Right hindlimb (tissue), 1 donor: ENCODE results near the gene NDUFAF2.
"Not testable (repeated sequence)": the region's sequence is repeated elsewhere in the genome, so short reads cannot be mapped to it uniquely, and the experiment has no call there.

ENCODE experiments used
- DNase-seq: peaks from one replicate; pipeline ENCODE4 v3.0.0-alpha.2; 2018

NDUFAF2 gene

DNA sequence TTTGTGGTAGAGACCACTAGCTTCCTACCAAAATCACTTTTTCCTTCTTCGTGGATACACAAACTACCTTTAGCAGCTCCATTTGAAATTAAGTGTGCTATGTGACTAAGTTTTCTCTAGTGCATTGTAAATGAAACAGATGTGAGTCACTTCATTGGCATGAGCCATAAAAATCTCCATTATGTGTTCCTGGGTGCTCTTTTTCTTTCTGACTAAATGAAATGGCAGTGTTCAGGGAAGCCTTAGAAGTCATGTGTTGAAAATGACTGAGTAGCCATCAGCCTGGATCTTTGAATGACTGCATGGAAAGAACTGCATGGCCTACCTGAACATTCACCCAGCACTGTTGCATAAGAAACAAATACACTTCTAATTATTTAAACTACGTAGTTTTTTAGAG lies 107.9 kb downstream of the NDUFAF2 start:
- no peak for DNase-seq

DNA sequence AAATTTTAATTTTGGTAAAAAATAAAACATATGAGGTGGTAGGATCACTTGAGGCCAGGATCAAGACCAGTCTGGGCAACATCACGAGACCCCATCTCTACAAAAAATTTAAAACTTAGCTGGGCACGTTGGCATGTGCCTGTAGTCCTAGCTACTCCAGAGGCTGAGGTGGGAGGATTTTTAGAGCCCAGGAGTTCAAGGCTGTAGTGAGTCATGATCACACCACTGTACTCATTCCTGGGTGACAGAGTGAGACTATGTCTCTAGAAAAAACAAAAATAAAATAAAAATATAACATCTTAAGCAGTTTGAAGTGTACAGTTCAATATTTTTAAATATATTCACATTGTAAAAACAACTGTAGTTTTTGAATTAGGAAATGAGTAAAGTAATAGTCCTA lies 108.9 kb downstream of the NDUFAF2 start:
- DNase-seq: no peak

DNA sequence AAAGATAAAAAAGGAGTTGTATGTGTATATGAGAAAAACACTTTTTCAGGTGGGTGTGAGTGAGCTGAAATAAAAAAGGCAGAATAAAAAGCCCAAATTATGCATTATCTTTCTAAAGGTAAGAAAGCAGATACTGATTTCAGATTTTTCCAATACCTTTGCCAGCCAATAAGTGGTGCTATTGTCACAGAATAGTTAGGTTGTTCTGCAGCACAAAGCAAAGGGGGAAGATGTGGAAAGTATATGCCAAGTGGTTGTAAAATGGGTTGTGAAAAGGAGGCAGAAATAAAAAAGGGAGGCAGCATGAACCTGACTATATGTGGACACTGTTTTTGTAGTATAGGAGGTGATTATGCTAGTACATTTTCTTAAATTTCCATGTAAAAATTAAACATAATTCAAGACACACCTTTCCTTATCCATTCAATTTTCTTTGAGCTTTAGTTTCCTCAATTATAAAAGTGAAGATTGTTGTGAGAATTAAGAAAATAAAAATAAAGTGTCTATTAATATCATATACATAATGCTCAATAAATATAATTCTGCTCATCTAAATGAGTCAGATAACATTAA lies 110.5 kb downstream of the NDUFAF2 start:
- no peak for DNase-seq

DNA sequence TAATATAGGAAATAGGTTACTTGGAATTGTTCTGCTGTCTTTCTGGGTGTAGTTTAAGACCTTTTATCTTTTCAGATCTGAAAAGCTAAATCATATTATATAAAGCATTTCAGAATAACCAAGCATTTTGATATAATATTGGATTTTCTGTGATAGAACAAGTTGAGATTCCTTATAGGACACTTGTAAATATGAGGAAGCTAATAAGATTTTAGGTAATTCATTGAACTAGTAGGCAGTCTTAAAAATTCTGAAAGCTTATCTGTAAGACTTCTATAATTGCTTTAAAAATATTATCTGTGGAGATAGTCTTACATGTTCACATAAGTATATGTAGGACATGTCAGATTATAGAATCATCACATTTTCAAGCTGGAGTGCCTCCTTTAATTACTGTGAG lies 114.5 kb downstream of the NDUFAF2 start:
- no peak for DNase-seq

DNA sequence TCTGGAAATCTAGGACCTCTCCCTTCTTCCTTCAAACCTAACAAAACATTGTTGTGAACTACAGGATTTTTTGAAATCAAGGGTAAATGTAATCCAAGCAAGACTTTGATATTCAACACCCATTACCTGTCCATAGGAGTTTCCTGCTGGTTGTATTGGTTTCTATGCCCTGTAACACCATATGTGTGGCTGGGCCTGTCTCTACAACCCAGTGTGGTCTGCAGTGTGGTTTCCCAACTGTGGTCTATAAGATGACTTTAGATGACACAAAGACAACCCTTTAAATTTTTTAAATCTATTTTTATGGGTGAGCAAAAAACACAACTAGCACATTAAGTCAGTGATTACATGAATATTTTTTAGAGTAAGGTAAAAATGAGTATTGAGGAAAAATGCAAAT lies 124.1 kb downstream of the NDUFAF2 start:
- no peak for DNase-seq

DNA sequence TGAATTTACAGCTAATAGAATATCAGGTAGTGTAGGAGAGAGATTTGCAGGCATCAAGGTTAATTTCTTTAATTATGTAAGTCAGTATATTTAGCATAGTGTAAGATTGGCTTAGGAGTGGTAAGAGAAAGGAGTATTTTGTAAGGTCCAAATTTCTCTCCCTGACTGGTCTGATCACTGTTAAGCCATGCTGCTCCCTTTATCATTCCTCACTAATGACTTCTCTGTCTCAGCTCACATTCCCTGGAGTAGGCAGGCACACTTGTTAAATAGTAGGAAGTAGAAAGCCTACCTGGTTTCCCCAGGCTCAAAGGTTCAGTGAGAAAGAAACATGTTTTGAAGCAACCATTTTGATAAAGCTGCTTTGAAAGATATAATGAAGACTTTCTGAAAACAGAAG lies 126.5 kb downstream of the NDUFAF2 start:
- DNase-seq: no peak

DNA sequence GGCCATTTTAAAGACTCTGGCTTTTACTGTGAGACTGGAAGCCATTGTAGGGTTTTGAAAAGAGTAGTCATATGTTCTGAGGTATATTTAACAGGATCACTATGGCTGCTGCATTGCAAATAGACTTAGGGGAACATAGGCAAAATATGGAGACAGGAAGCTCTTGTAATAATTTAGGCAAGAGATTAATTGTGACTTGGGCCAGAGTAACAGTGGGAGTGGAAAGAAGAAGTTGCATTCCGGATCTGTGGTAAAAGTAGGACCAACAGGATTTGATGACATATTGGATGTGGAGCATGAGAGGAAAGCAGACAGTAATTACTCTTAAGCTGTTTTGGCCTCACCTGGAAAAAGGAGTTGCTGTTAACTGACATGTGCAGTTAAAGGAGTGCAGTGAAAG lies 131.6 kb downstream of the NDUFAF2 start:
- DNase-seq: no peak

DNA sequence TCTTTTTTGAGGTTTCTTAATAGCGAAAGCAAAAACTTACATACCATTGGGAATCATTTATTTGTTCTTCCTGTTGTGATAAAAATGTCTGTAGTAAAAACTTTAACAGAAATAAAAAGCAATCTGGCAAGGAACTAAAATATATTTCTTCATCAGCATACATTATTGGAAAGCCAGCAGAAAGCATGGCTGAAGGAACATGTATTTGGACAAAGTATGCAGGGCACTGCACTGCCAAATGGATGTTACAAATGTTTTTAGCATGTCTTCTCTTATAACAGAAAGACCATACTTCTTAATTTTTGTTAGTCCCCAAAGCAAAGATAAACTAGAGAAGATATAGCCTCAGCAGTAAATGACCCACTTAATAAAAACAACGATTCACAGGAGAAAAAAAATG lies 136.7 kb downstream of the NDUFAF2 start:
- DNase-seq: no peak

DNA sequence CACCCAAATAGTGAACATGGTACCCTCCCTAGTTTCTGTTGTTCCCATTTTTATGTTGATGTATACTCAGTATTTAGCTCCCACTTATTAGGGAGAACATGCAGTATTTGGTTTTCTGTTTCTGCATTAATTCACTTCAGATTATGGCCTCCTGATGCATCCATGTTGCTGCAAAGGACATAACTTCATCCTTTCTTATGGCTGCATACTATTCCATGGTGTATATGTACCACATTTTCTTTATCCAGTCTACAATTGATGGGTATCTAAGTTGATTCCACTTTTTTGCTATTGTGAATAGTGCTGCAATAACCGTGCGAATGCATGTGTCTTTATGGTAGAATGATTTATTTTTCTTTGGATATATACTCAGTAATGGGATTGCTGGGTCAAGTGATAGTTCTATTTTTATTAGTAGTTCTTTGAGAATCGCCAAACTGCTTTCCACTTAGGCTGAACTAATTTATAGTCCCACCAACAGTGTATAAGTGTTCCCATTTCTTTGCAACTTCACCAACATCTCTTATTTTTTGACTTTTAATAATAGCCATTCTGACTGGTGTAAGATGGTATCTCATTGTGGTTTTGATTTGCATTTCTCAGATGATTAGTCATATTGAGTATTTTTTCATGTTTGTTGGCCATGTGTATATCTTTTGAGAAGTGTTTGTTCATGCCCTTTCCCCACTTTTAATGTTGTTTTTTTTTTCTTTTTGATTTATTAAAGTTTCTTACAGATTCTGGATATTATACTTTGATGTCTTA lies 137.7 kb downstream of the NDUFAF2 start:
- DNase-seq: no peak

DNA sequence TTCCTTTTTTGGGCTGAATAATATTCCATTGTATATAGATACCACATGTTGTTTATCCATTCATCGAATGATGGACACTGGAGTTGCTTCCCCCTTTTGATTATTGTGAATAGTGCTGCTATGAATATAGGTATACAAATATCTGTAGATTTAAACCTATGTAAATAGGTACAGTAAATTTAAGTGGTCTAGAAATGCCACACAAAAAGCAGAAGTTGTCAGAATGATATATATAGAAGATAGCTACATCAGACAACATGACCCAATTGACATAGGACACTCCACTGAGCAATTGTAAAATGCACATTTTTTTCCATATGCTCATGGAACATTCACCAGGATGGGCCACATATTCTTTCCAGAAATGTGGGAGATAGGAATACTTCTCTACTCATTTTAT lies 139.7 kb downstream of the NDUFAF2 start:
- DNase-seq: no peak

DNA sequence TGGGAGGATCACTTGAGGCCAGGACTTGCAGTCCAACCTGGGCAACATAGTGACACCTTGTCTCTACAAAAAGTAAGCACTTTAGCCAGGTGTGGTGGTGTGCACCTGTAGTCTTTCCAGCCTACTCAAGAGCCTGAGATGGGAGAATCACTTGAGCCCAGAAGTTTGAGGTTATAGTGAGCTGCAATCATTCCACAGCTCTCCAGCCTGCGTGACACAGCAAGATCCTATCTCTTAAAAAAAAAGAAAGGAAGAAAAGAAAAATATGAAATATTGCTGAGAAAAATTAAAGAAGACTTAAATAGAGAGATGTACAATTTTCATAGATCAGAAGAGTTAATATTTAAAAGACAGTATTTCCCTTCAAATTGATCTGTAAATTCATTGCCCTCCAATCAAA lies 140.9 kb downstream of the NDUFAF2 start:
- no peak for DNase-seq

DNA sequence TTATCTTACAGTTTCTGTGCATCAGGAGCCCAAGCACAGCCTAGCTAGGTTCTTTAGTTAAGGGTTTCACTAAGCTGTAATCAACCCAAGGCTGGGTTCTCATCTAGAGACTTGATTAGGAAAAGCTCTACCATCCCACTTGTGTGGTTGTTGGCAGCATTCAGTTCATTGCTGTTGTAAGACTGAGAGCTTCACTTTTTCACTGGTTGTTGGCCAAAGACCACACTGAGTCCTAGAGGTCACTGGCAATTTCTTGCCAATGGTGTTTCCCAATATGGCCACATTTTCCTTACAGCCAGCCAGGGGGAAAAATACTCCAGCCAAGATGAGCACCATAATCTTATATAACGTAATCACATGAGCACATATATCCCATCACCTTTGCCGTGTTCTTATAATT lies 142.9 kb downstream of the NDUFAF2 start:
- DNase-seq: no peak

DNA sequence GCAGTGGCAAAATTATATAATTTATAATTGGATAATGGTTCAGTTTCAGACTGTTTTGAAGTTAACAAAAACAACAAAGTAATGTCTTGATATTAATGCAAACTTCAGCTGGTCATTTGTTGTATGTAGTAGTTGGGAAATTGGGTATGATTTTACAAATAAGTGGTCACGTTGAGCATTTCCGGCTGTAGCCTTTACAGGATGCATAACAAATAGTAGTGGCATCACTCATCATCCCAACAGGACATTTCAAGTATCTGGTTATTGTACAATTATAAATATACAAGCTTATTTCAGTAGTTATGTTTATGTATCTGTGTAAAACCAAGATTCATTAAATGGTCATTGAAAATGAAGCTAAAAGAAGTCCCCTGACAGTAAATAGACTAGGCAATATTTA lies 144.3 kb downstream of the NDUFAF2 start:
- no peak for DNase-seq

DNA sequence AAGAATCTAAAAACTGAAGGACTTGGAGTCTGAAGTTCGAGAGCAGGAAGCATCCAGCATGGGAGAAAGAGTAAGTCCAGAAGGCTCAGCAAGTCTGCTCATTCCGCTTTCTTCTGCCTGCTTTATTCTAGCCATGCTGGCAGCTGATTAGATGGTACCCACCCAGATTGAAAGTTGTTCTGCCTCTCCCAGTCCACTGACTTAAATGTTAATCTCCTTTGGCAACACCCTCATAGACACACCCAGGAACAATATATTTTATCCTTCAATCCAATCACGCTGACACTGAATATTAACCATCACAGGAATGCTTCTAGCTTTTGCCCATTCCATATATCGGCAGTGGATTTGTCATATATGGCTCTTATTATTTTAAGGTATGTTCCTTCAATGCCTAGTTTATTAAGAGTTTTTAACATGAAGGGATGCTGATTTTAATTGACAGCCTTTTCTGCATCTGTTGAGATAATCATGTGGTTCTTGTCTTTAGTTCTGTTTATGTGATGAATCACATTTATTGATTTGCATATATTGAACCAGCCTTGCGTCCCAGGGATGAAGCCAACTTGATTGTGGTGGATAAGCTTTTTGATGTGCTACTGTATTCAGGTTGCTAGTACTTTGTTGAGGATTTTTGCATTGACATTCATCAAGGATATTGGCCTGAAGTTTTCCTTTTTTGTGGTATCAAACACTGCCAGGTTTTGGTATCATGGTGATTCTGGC lies 148.2 kb downstream of the NDUFAF2 start:
- not testable (repeated sequence) for DNase-seq

DNA sequence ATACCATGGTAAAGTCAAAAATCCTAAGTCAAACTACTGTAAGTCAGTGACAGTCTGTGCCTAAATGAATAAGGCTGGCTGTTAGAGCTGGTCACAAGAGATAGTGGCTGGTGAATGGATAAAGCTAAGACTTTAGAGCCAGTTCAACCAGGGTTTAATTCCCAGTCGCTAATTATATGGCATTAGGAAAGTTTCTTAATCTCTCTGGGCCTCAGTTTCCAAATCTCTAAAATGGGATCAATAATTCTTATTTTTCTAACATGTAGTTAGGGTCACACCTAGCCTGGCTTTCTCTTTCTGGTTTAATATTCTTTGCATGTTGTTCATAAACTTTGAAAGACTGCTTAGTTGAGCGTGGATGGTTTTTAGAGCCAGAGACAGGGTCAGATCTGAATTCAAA lies 152.5 kb downstream of the NDUFAF2 start:
- no peak for DNase-seq

DNA sequence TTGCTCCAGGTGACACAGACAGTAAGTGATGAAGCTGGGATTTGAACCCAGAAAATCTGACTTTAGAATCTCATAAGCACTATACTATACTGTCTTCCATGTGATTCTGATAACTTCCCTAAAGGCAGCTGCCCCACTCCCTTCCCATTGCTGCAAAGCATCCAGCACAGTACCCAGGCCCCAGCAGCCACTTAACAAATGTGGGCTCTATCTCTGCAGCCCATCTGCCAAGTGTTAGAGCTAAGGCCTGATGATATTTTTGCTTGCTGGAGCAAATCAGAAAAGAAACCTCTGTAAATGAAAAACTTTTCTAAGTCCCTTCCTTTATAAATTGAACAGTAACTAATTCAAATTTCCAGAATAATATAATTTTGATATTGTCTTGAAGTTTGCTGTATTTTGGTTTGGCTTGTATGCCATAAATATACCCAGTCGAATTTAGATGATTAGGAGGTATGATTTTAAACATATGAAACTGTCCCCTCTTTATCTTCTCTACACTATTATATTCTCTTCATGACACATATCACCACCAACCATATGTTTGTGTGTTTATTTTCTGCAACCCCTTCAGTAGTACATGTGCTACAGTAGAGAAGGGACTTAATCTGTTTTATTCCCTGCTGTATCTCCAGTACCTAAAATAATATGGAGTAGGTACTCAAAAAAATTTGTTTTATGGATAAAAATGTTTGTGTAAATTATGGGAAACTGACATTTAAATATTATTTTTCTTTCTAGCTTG lies 153.4 kb downstream of the NDUFAF2 start:
- no peak for DNase-seq

DNA sequence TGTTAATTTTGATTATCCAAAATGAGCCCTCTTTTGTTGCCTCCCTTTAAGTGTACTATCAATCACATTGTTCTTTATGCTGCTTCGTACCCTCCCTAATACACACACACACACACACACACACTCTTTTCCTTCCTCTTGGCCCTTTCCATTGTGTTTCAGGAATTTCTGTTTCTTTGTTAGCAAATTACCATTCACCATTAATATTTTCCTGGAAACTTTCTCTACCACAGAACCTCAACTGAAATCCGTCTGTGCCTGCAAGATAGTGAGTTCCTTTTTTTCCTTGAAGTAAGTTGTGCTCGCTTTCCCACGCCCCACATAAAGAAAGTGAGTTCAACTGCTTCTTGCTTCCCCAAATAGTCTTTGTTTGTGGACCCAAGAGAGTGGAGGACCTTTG lies 155.4 kb downstream of the NDUFAF2 start:
- no peak for DNase-seq

DNA sequence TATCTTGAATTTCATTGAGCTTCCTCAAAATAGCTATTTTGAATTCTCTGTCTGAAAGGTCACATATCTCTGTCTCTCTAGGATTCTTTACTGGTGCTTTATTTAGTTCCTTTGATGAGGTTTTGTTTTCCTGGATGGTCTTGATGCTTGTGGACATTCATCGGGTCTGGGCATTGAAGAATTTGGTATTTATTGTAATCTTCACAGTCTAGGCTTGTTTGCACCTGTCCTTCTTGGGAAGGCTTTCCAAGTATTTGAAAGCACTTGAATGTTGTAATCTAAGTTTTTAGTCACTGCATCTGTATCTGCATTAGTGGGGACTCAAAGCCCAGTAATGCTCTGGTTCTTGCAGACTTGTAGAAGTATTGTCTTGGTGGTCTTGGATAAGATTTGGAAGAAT lies 169.4 kb downstream of the NDUFAF2 start:
- no peak for DNase-seq

DNA sequence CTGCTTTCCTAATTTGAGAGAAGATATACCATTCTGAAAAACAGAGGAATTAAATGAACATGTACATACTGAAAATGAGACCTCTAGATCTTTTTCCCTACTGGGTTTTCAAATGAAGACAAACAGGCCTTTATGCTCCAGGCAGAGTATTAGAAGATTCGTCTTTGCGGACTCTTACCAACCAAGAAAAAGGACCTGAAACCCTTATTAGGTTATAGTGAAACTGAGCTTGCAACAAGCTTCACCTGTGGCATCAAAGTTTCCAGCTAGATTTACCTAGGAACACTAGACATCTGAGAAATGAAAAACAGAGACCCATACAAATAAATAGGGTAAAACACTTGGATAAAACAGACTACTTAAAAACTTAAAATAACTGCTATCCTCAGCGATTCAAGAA lies 171.0 kb downstream of the NDUFAF2 start:
- DNase-seq: no peak

DNA sequence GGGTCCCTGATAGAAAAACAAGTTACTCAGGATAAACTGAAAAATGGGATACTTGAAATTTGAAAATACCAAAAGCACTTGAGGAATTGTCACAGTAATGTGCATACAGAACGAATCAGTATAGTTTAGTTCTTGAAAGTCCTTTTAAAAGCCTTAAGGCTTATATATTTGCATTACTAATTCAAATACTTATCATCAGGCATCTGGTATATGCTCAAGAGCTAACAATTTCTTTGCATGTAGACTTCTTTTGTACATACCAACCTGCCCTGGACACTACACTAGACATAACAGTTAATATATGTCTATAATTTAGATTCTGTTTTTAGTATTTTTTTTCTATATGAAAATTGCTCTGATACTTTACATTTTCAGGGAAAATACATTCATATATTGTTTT lies 174.1 kb downstream of the NDUFAF2 start:
- no peak for DNase-seq

DNA sequence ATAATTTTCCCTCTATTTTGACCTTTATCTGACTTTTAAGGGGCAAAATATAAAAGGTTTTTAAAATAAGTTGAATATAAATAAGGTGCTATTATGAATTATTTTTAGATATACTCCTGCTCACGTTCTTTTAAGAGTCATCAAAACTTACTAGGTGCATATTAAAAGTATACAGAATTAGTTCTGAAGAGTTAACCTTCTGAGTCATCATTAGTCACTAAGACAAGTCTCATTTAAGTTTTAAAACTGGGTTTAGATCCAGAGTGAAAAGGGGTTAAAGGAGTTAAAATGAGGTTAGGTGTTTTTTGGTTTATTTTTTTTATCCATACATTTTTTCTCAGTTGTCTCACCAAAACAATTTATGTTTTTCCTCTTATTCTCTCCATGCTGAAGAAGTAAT lies 175.5 kb downstream of the NDUFAF2 start:
- no peak for DNase-seq

DNA sequence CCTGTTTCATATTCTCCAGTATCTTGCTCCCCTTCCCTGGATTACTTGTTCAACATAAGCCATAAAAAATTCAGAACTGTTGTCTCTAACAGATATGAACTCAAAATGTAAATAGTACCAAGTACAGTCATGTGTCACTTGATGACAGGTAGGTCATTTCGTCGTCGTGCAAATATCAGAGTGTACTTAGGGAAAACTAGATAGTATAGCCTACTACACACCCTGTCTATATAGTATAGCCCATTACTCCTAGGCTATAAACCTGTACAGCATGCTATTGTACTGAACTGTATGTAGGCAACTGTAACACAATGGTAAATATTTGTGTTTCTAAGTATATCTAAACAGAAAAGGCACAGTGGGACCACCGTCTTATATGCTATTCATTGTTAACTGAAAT lies 178.1 kb downstream of the NDUFAF2 start:
- no peak for DNase-seq

DNA sequence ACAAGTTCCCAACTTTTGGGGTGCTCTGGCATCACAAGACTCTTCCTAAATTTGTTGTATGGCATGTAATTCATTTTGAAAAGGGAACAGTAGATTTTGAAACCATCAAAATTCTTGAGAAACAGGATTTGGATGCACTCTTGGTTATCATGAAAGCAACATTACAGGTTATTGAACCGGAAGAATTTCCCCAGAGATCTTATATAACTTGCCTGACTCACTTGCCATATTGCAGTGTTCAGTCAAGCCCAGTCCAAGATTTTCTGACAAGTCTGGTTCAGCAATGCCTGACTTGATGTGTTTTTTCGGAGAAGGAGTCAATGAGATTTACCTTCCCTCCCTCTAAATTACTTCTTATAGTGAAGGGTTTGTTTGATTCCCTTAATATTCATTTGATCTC lies 185.3 kb downstream of the NDUFAF2 start:
- DNase-seq: no peak

DNA sequence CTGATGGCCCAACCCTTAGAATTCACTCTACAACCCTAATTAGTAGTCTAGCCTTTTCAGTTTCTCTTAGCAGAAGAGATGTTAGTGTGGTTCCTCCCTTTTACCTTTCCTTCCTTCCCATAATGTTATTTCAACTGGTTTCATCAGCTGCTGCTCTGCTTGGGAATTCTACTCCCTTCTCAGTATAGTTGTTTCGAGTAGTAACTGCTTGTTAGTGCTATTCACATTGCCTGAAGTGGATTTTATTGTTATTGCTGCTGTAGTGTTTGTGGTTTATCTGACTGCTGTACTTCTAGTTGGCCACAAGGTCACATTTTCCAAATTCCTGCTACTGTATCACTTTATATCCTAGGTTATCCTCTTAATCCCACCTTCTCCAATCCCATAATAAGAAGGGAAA lies 187.6 kb downstream of the NDUFAF2 start:
- no peak for DNase-seq
